GM12864 (cell line): Measurements from ENCODE around the gene ZMIZ1.
A peak's percentile ranks its signal among the peaks of the same experiment; 100 is the strongest.

Experiments
- DNase-seq: peaks from one replicate; pipeline ENCODE4 v3.0.0-alpha.2; 2011; ENCODE audit warnings: low read depth
- H3K4me3 ChIP-seq: 2 replicates; pipeline ENCODE4 v1.5.1; 2011; ENCODE audit warnings: mild to moderate bottlenecking, low read depth, low read length, control low read depth
- TF ChIP-seq, protein P1 (sequence below): IDR thresholded peaks from 2 replicates; pipeline ENCODE4 v1.5.1; 2011; ENCODE audit warnings: low read depth, mild to moderate bottlenecking, moderate library complexity, low read length, control low read depth, inconsistent platforms; ENCODE audit errors: missing control alignments

The ZMIZ1 gene

DNA sequence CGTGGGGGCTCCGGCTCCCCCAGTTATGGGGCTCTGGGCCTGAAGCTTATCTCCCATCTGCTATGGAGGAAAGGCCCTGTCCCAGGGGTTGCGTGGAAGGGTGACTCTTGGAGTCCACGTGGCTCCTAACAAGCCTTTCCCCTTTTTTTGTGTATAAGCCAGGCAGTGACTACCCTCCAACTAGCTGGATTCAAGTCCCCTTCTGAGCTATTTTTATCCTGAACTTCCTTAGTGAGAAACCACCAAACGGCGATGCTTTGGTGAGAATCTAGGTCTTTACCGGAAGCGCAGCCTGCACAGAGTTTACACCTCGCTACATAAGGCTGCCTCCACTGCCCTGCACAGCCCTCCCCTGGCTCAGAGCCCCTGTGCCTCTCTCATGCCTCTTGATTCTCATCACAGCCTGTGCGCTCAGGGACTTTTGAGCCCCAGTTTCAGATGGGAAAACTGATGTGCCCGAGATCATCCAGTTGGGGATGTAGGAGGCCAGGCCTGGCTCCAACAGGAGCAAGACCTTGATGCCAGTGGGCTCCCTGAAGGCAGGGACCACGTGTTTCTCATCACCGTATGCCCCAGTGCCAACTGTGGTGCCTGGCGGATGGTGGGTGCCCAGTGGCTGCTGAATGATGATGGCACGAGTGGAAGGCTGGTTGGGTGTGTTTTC lies 176.2 kb downstream of the ZMIZ1 start:
- DNase-seq: peak; percentile 84
- H3K4me3 ChIP-seq: peak overlapping the region; percentile 75
- TF ChIP-seq, protein P1, sequence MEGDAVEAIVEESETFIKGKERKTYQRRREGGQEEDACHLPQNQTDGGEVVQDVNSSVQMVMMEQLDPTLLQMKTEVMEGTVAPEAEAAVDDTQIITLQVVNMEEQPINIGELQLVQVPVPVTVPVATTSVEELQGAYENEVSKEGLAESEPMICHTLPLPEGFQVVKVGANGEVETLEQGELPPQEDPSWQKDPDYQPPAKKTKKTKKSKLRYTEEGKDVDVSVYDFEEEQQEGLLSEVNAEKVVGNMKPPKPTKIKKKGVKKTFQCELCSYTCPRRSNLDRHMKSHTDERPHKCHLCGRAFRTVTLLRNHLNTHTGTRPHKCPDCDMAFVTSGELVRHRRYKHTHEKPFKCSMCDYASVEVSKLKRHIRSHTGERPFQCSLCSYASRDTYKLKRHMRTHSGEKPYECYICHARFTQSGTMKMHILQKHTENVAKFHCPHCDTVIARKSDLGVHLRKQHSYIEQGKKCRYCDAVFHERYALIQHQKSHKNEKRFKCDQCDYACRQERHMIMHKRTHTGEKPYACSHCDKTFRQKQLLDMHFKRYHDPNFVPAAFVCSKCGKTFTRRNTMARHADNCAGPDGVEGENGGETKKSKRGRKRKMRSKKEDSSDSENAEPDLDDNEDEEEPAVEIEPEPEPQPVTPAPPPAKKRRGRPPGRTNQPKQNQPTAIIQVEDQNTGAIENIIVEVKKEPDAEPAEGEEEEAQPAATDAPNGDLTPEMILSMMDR: no peak

- no peak for DNase-seq
- TF ChIP-seq, protein P1: no peak
- peak overlapping the region; percentile 75 for H3K4me3 ChIP-seq
Observed at GRCh38 chr10:79245539-79246208, 176.9 kb downstream of the ZMIZ1 start.

DNA sequence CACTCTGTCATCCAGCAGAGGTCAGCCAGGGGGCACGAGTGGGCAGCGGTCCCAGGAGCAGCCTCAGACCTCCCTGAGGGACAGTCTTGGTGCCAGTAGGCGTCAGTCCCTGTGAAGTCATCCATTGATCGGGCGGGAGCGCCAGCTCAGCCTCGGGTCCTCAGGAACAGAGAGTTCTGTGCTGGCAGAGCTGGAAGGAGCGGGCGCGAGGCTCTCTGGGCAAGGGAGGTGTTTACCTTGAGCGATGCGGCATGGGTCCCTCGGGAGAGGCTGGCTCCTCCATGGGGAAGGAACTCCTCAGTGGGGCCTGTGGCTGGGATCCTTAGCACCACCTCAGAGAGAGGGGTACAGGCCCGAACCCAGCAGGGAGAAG lies 177.4 kb downstream of the ZMIZ1 start:
- TF ChIP-seq, protein P1: no peak
- no peak for DNase-seq
- H3K4me3 ChIP-seq: peak overlapping the region; percentile 75

DNA sequence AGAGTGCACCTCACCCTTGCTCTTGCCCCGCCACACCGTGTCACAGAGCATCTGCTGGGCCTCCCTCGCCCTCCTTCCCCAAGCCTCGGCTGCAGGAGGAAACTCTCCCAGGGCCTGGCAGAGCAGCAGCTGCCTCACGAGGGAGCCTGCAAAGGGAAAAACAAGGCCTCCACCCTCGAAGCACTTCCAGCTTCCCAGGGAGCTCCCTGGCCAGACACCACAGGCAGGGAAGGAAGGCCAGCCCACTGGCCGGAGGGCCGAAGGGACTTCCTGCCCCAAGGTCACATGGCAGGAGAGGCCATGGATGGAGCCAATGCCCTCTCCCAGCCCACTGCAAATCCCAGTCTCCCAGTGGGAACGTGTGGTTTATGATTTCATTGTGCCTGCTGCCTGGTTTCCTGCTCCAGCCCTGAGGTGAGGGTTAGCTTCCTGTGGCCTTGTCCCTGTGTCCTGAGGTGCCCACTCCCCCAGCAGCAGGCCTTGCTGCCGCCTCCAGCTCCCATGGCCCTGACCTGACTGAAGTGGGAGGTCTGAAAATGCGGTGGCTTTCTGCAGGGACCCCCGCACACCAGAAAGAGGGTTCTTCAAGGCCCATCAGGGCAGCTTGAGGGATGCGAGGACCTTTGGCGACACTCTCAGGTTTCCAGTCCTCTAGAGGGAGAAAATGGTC lies 178.0 kb downstream of the ZMIZ1 start:
- H3K4me3 ChIP-seq: peak overlapping the region; percentile 75
- TF ChIP-seq, protein P1: no peak
- DNase-seq: no peak

GRCh38 chr10:79247373-79248137 lies 178.8 kb downstream of the ZMIZ1 start:
- H3K4me3 ChIP-seq: peak overlapping the region; percentile 75
- no peak for DNase-seq
- TF ChIP-seq, protein P1: no peak

- H3K4me3 ChIP-seq: peak overlapping the region; percentile 75
- TF ChIP-seq, protein P1: no peak
- no peak for DNase-seq
Observed at GRCh38 chr10:79248341-79249185, 179.8 kb downstream of the ZMIZ1 start.
